PC-9 (cell line): Measurements from ENCODE around the gene FGF11. TPM values are rescaled to one million over a fixed set of nuclear protein-coding genes. Genes with fewer than 3 reads are reported as not detected.

Source experiments
- BruUV-seq: library from RNA; stranded (reverse); fragments of 400-500 nt; replicated peaks from 2 replicates; lab custom pipeline; 2021; lab: Mats Ljungman, UMichigan
- CTCF ChIA-PET: fragments of 300-600 bp; sonication (Branson Sonifier 250); formaldehyde crosslinking; loops from one replicate; lab custom pipeline; 2022; ENCODE audit warnings: antibody characterized with exemption; lab: Charles Lee
- POLR2A ChIA-PET: fragments of 300-600 bp; sonication (Branson Sonifier 250); formaldehyde crosslinking; loops from one replicate; lab custom pipeline; 2022; ENCODE audit warnings: antibody characterized with exemption; ENCODE audit not compliant: unreplicated experiment; lab: Charles Lee
- DNase-seq, 2 experiments: peaks; one replicate each; pipeline versions ENCODE4 v3.0.0 to v3.0.0-alpha.2; 2015 to 2022; ENCODE audit warnings: mixed read lengths in 1 of 2
- H2AFZ ChIP-seq: fragments of 200-600 bp; sonication (generic); 2 replicates; pipeline ENCODE4 v1.8.1; 2017; ENCODE audit warnings: antibody characterized with exemption
- H3F3A ChIP-seq: fragments of 200-600 bp; sonication (generic); 2 replicates; pipeline ENCODE4 v1.8.1; 2017; ENCODE audit warnings: antibody characterized with exemption, mild to moderate bottlenecking, low read depth; ENCODE audit not compliant: insufficient read depth
- H3K27ac ChIP-seq: fragments of 200-600 bp; sonication (generic); 2 replicates; pipeline ENCODE4 v1.6.1; 2016; ENCODE audit warnings: mixed run types
- H3K27me3 ChIP-seq: fragments of 200-600 bp; sonication (generic); 2 replicates; pipeline ENCODE4 v1.6.1; 2016; ENCODE audit warnings: low read depth, mixed run types; ENCODE audit not compliant: insufficient read depth
- H3K36me3 ChIP-seq: fragments of 200-600 bp; sonication (generic); 2 replicates; pipeline ENCODE4 v1.6.1; 2016; ENCODE audit warnings: low read depth, mixed run types
- H3K4me1 ChIP-seq: fragments of 200-600 bp; sonication (generic); replicated peaks from 2 replicates; pipeline ENCODE4 v1.6.1; 2016; ENCODE audit warnings: mixed run types; ENCODE audit not compliant: insufficient read depth
- H3K4me2 ChIP-seq: fragments of 200-600 bp; sonication (generic); 2 replicates; pipeline ENCODE4 v1.6.1; 2017; ENCODE audit warnings: mixed run types
- H3K4me3 ChIP-seq: fragments of 200-600 bp; sonication (generic); 2 replicates; pipeline ENCODE4 v1.6.1; 2016; ENCODE audit warnings: mixed run types
- H3K79me2 ChIP-seq: fragments of 200-600 bp; sonication (generic); 2 replicates; pipeline ENCODE4 v1.6.1; 2017; ENCODE audit warnings: low read depth, mixed run types
- H3K9me2 ChIP-seq: fragments of 200-600 bp; sonication (generic); 2 replicates; pipeline ENCODE4 v1.8.1; 2017; ENCODE audit warnings: mild to moderate bottlenecking; ENCODE audit not compliant: insufficient read depth
- H3K9me3 ChIP-seq: fragments of 200-600 bp; sonication (generic); 2 replicates; pipeline ENCODE4 v1.8.1; 2016; ENCODE audit warnings: low read depth; ENCODE audit not compliant: insufficient read depth
- H4K20me1 ChIP-seq: fragments of 200-600 bp; sonication (generic); 2 replicates; pipeline ENCODE4 v1.8.1; 2017; ENCODE audit not compliant: insufficient read depth
- CTCF ChIP-seq: fragments of 200-600 bp; sonication (generic); conservative IDR thresholded peaks from 2 replicates; pipeline ENCODE4 v1.6.1; 2017; ENCODE audit warnings: mixed run types, antibody characterized with exemption, mild to moderate bottlenecking, moderate library complexity
- EZH2 ChIP-seq: fragments of 200-600 bp; sonication (generic); IDR thresholded peaks from 2 replicates; pipeline ENCODE4 v1.8.0; 2017; ENCODE audit warnings: antibody characterized with exemption, low read depth
- intact Hi-C: fragments of 100-400 bp; cut with micrococcal nuclease; formaldehyde crosslinking; loops from one replicate; pipeline ENCODE4 v1.10.0; 2022; ENCODE audit not compliant: unreplicated experiment
- total RNA-seq: library from RNA; stranded (reverse); gene quantifications from 2 replicates; pipeline ENCODE4 v1.2.3, GENCODE V29; 2021

The FGF11 gene
- total RNA-seq, 1 experiment from 2014 or later = 23.2 TPM

GRCh38 chr17:7423679-7424078, 15.6 kb upstream of the FGF11 start:
- no peak overlapping the region for H3K4me3 ChIP-seq
- H2AFZ ChIP-seq = no peak overlapping the region
- no peaks in the 10 kb centered on the region for H3K79me2 ChIP-seq
- no peaks in the 10 kb centered on the region for H3K4me1 ChIP-seq
- no peaks in the 10 kb centered on the region for H3K9me2 ChIP-seq
- no peaks in the 10 kb centered on the region for H4K20me1 ChIP-seq
- H3K9me3 ChIP-seq = no peaks in the 10 kb centered on the region
- no peak for DNase-seq
- TF ChIP-seq EZH2 (no peak), CTCF (no peak)
- H3K4me2 ChIP-seq = no peak overlapping the region
- no peak overlapping the region for H3K27ac ChIP-seq
- BruUV-seq = no TSS peak
- ChIA-PET POLR2A (interaction anchor here (0.8 kb wide), 1 partner anchor 81 kb away, joined by 4 read pairs; no protein-coding TSS in a partner anchor), CTCF (interaction anchor here (0.5 kb wide), 1 partner anchor 51 kb away, joined by 3 read pairs; no protein-coding TSS in a partner anchor)
- no peaks in the 10 kb centered on the region for H3F3A ChIP-seq
- H3K27me3 ChIP-seq = no peaks in the 10 kb centered on the region
- no peaks in the 10 kb centered on the region for H3K36me3 ChIP-seq
- intact Hi-C loops = no loop called here

GRCh38 chr17:7425316-7425715, 14.0 kb upstream of the FGF11 start, which contains the start of gene SPEM2:
TSS of gene SPEM2 (plus strand) at chr17:7425616. CDS start at chr17:7425689, 73 bp downstream.
- no peak within 1 kb of the TSS for H2AFZ ChIP-seq
- ChIA-PET CTCF (interaction anchor here (0.5 kb wide), 1 partner anchor 159 kb away, joined by 4 read pairs; no protein-coding TSS in a partner anchor), POLR2A (no interaction called here)
- no peaks in the 10 kb centered on the region for H3K79me2 ChIP-seq
- H3K9me3 ChIP-seq = no peaks in the 10 kb centered on the region
- no peaks in the 10 kb centered on the region for H3F3A ChIP-seq
- no peaks in the 10 kb centered on the region for H3K9me2 ChIP-seq
- no peaks in the 10 kb centered on the region for H3K27me3 ChIP-seq
- no peaks in the 10 kb centered on the region for H3K4me1 ChIP-seq
- H3K4me3 ChIP-seq = no peak within 1 kb of the TSS
- H3K4me2 ChIP-seq = no peak within 1 kb of the TSS
- no peak for DNase-seq
- H3K27ac ChIP-seq = no peak within 1 kb of the TSS
- BruUV-seq = no TSS peak
- TF ChIP-seq CTCF = no peak
- TF ChIP-seq EZH2 = no peak
- no peaks in the 10 kb centered on the region for H3K36me3 ChIP-seq
- intact Hi-C loops = no loop called here
- H4K20me1 ChIP-seq = no peaks in the 10 kb centered on the region

GRCh38 chr17:7425756-7426155, 13.6 kb upstream of the FGF11 start:
- H3K4me3 ChIP-seq = no peak overlapping the region
- no TSS peak for BruUV-seq
- H3F3A ChIP-seq = no peaks in the 10 kb centered on the region
- no peak overlapping the region for H2AFZ ChIP-seq
- no peaks in the 10 kb centered on the region for H3K79me2 ChIP-seq
- TF ChIP-seq CTCF (no peak), EZH2 (no peak)
- POLR2A ChIA-PET = no interaction called here
- H3K27ac ChIP-seq = no peak overlapping the region
- no peaks in the 10 kb centered on the region for H3K9me2 ChIP-seq
- H3K27me3 ChIP-seq = no peaks in the 10 kb centered on the region
- H4K20me1 ChIP-seq = no peaks in the 10 kb centered on the region
- no peaks in the 10 kb centered on the region for H3K4me1 ChIP-seq
- H3K4me2 ChIP-seq = no peak overlapping the region
- CTCF ChIA-PET = no interaction called here
- no peaks in the 10 kb centered on the region for H3K9me3 ChIP-seq
- no peaks in the 10 kb centered on the region for H3K36me3 ChIP-seq
- DNase-seq = no peak
- intact Hi-C loops = no loop called here
